Stimulated activated CD4-positive, alpha-beta T cell treated with anti-CD3 and anti-CD28 coated beads, TNF-alpha, amount 100 ng/mL, for 1 hour (primary cell): Measurements from ENCODE around the gene PSMD4.

ENCODE experiments used
- DNase-seq, 3 donors: peaks; one replicate each; pipeline ENCODE4 v3.0.0-alpha.2; 2020; ENCODE audit warnings: low read depth in 3 of 3, low spot score in 1 of 3

PSMD4 gene

DNA sequence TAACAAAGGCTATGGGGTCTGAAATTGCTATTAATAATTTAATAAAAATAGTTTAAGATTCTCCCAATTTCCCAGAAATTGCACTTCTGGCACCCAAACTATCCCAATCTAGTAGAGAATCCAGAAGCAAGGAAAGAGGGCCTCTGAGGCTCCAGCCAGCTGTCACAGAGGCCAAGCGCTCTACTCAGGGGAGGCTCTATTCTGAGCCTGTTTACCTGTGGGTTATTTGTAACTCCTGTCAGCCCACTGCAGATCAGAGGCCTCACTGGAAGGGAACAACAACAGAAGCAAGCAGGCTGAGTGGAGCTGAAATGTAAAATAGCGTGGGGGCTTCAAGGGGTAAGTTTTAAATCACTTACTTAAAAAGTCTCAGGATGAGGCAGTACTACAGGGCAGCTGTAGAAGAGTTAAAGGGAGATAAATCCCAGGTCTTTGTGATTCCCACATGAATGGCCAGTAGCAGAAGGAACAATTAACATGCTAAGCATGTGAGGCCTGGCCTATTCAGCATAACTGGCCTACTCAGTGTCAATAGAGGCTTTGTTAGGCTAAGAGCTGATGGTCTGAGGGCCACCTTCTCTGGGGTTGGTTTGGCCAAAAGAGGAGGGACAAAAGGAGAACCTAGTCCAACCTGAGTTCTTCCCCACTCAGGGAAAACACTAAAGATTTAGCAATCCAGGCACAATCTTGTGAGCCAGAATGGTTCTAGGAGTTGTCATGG, 40.4 kb downstream of the PSMD4 start:
- no peak for DNase-seq

GRCh38 chr1:151309811-151310323, 55.3 kb downstream of the PSMD4 start:
- no peak for DNase-seq

DNA sequence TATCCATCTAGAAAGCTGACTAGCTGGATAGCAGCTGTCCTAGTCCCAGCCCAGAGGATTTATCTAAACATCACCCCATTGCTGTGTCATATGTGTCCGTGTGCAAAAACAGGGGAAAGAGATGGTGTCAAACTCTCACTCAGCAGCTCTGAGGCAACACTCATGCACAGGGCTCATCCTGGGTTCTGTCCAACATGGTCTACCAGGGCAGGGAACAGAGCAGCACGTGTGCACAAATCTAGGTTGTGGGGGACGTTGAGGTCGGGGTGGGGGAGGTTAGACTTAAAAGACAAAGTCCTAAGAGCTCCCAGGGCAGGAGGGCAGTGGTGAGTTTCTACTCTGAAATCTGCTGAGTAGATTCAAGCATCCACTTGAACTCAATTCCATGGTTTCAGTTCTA, 56.5 kb downstream of the PSMD4 start:
- no peak for DNase-seq

DNA sequence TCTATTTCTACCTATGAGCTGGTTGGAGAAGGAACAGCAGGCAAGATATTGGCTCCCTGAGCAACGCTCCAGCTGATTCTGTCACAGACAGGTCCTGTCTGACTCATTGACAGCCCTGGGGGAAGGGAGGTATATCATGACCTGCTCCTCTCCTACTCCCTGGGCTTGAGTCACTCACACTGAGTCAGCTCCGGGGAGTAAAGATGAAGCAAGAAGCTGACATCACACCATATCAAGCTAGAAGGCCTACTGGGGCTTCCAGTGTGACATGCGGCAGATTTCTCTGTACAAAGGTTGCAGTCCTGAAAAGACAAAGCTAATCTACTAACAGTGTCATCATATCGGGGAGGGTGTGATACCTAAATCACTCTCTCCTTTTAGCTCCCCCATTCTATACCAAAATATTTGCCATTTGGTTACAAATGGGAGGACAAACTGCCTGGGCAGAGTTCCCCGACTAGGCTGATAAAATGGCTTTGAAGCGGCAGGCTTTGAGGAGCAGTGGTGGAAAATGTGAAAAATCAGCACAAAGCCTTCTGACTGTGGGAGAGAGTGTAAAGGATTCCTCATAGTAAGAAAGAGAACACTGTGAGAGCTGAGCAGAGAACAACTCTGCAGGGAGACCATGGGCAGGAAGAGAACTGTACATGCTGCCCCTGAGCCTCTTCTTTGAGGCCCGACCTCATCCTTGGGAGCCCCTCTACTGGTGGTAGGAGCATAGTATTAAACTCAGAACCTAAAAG, 57.2 kb downstream of the PSMD4 start:
- DNase-seq, result peak; percentile 42 to 59 (median 49)

DNA sequence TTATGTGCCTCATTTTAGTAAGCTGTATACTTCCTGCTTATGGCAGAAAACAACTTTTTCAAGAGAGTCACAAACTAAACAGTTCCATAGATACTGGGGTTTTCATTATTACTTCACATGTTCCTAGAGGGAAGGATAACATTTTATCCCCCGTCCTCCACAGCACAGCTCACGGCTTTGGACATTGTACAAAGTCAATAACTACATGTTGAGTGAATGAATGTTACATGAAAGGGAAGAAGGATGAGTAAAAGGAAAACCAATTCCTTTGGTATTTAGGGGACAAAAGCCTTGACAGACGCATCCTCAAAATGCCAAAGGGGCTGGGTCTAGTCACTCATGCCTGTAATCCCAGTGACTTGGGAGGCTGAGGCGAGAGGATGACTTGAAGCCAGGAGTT, 57.9 kb downstream of the PSMD4 start:
- no peak for DNase-seq

- DNase-seq, result no peak
These were observed 58.3 kb downstream of the PSMD4 start for GRCh38 chr1:151312826-151313225.

GRCh38 chr1:151313501-151313900, 59.0 kb downstream of the PSMD4 start:
- DNase-seq, result no peak

DNA sequence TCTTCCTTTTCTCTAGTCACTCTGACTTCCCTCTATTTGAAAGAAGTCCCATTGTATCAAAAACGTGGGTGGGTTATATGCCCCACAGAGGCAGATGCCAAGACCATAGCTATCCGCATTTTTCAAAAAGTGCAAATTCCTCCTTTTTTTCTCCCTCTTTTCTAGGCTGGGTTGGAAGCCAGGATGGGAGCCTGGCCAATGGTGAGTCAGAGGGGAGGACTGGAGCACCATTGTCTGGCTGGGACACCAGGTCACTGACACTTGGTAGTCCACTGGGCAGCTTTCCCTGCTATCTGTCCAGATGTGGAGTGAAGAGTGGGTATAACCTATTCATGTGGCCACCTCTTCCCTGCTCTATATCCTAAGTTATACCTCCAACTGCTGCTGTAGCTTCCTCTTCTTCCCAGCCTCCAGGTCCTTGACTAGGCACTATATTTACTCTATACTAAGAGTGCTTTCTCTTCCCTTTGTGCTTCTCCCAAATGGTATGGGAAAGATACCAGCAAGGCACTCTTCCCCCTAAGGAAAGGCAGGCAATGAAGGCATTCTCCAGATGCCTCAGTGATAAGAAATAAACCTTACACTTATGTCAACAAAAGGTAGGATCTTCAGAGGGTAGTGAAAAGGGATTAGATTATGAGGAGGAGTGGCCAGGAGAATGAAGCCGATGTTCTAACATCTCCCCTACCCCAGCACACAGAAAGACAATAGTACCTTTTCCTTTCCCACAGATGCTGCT, 59.8 kb downstream of the PSMD4 start:
- DNase-seq, result no peak

GRCh38 chr1:151315565-151316235, 61.2 kb downstream of the PSMD4 start:
- DNase-seq, result no peak
